NCI-H69 (cell line): ENCODE measurements around the gene PSD2.
A peak's percentile ranks its signal among the peaks of the same experiment; 100 is the strongest.

ENCODE experiments used
- DNase-seq: peaks from one replicate; lab custom pipeline; 2025; lab: John Stamatoyannopoulos, UW

PSD2 gene

GRCh38 chr5:139855946-139856540 lies 60.4 kb downstream of the PSD2 start:
- no peak for DNase-seq

DNA sequence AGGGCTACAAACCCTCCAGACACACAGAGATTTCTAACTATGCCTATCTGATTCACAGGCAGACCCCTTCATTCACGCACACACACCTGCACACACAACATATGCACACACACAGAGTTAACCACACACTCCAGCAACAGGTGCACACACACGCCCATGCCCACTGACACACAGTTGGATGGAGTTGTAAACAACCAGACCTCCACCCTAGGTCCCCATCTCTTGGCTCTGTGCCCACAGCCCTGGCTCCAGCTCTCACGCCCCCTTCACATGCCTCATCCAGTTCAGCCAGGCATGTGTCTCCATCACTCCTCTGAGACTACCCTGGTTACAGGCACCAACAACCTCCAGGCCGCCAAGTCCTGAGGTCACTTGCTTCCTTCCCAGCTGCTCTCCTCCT lies 61.1 kb downstream of the PSD2 start:
- DNase-seq, result peak; percentile 58

DNA sequence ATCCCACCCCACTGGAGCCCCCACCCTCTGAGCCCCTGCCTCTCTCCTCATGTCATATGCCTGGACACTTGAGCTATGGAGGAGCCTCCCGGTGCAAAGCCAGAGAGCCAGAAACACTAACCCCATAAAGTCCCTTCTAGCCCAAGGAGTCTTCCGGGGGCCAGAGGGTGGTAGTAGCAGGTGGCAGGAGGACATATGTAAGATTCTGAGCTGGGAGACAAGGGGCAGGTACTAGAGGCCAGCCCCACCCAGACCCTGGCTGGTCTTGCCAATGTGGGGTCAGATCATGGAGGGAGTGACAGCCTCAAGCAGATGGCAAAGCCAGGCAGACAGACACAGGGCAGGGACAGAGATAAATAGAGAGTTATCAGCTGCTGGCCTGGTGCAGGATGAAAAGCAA lies 63.4 kb downstream of the PSD2 start:
- no peak for DNase-seq

- DNase-seq, result no peak
Measured at GRCh38 chr5:139861021-139861888, 65.6 kb downstream of the PSD2 start.

DNA sequence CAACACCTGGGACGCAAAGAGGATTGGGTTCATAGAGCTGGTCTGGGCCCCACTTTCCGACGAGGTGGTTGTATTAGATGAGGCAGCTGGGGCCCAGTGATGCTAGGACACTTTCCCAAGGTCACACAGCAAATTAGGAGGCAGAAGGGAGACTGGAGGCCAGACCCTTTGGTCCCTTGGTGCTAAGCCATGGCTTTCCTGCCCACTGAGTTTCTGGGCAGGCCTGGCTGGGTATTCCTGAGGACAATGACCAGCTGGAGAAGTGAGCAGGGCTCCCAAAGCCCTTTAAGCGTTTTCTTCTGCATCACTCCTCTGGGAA lies 66.2 kb downstream of the PSD2 start:
- DNase-seq, result no peak

GRCh38 chr5:139862313-139862712 lies 66.7 kb downstream of the PSD2 start:
- no peak for DNase-seq

DNA sequence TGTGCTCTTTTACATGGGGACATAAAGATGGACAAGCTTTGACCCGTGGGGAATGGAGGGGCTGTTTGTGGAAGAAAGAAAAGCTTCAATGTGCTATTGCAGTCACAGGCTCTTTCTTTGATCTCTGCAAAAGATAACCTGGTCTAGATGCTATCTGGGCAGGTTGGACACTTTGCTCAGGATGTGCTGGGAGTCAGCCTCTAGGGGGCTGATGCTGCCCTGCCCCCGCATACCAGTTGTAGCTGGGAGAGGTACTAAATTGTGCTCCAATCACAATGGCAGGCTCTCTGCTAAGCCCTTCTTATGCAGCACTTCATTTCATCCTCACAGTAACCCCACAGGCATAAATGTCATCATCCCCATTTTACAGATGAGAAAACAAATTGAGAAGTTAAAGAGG lies 67.2 kb downstream of the PSD2 start:
- DNase-seq, result no peak

- no peak for DNase-seq
Measured at GRCh38 chr5:139863361-139863760, 67.8 kb downstream of the PSD2 start.

- DNase-seq, result peak; percentile 69
Measured at GRCh38 chr5:139863855-139864558, 68.4 kb downstream of the PSD2 start.

GRCh38 chr5:139864716-139865483 lies 69.3 kb downstream of the PSD2 start:
- DNase-seq, result no peak

GRCh38 chr5:139867109-139867508 lies 71.5 kb downstream of the PSD2 start:
- no peak for DNase-seq

- DNase-seq, result no peak
Measured at GRCh38 chr5:139867581-139867980, 72.0 kb downstream of the PSD2 start.

DNA sequence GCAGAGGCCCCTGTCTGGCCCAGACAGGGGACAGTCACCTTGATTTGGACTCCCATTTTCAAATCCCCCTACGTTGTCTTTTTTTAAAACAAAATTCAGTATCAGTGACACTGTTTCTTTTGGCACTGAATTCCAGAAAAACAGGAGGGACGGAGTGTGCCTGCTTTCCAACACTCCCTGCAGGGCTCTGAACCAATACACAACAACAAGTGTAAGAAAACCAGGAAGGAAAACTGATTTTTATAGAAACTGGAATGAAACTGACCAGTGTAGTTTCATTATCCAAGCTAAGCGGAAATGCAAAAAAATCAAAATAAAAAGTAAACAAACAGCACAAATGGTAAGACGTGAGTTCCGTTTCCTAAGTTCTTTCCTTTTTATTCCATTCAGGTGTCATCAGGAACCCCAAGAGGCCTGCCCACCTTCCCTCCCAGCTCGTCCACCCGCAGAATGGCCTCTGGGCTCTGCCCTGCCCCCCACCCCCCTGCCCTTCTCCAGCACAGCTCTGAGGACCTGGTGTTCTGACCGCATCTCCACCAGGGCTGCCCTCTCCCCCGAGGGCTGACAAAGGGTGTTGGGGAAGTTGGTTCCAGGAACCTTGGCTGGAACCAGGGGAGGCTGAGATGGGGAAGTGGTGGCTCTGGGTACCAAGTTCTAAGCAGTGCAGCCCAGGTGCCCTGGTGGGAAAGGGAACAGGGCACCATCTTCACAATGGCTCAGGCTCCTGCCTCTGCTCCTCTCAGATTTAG lies 73.6 kb downstream of the PSD2 start:
- no peak for DNase-seq

- no peak for DNase-seq
Measured at GRCh38 chr5:139870677-139871076, 75.1 kb downstream of the PSD2 start.

DNA sequence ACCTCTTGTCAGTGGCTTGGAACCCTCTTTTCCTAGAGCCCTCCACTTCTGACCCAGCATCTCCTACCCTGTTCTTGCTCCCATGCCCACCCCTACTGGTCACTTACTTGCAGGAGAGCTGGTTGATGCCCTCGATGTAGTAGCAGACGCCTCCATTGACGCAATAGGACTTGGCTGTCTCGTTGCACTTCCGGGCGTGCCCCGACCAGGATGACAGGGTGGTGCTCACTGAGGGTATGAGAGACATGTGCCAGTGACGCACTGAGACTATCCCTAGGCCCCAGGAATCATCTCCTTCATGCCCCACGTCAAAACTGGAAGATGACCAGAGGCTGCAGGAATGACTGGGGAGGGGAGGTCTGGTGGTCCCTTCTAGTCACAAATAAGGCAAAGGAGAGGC lies 76.0 kb downstream of the PSD2 start:
- DNase-seq, result no peak

DNA sequence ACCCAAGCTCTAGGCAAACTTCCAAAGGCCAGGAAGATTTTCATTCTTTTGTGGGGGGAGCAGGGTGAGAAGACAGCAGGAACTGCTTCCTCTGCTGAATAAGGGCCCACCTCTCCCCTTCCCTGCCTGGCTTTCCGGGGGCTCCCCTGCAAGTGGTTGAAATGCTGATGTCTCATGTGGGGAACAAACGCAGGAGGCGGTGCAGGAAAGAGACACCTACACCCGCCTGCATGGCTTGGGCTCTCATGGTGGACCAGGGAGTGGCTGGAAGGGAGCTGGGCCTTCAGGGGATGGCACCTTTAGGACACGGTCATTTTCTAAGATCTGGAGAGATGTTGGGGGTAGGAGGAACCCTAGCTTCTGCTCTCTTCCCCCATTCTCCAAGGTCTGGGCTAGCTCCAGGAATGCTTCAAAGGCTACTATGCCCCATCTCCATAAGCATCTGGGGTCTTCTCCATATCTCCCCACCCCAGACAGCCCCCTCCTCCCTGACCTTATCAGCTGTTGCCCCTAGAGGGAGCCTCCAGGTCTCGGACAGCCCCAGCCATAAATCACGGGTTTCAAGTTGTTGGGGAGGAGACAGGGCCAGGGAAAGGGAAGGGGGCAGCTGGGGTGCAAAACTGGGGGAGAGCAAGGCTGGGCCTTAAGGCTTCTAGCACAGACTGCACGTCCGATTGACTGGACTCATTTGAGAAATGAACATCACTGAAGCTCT lies 76.6 kb downstream of the PSD2 start:
- DNase-seq, result peak; percentile 9

DNA sequence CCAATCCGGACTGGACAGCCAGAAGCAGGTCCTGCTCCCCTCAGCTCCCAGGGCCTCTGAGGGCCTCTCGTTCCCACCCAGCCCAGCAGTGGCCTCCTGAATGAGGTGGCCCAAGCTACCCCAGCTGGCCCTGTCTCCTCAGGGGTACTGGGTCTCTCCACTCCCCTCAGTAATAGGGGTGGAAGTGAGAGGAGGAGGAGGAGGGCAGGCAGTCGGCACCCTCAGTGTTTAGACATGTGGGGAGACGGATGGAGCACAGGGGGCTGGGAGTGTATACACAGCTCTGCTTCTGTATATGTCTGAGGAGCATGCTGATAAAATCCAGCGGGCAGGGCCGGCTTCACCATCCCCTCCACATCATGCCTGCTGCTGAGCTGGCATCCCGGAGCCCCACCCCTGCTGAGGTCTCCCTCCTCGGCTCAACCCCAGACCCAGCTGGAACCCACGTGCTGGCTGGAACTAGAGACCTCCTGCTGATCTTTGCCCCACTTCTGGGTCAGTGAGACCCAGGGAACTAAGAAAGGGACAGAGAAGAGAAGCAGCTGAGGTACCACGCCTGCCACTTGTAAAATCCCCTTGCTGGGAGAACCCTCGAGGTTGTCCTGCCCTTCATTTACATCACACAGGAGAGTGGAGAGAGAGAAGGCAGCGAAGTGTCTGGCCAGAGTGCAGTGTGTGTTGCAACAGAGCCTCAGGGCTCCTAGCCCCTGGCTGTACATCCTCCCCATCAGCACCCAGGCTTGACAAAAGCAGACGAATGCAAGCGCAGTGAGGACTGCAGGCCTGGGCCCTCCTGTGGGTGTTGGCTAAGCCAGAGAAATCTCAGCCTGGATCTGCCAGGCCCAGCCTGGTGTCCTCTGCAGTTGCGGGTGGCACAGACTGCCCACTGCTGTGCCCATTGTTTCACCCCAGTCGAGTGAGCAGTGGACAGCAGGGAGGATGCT lies 77.5 kb downstream of the PSD2 start:
- no peak for DNase-seq

DNA sequence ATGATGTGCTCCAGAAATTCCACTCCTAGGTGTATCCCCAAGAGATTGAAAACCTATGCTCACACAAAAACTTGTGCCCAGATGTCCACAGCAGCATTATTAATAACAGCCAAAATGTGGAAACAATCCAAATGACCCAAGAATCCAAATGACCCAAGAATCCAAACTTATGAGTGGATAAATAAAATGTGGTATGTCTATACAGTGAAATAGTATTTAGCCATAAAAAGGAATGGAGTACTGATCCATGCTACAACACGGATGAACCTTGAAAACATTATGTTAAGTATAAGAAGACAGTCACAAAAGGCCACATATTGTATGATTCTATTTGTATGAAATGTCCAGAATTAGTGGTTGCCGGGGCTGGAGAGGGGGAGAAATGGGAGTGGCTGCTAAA lies 80.3 kb downstream of the PSD2 start:
- no peak for DNase-seq

DNA sequence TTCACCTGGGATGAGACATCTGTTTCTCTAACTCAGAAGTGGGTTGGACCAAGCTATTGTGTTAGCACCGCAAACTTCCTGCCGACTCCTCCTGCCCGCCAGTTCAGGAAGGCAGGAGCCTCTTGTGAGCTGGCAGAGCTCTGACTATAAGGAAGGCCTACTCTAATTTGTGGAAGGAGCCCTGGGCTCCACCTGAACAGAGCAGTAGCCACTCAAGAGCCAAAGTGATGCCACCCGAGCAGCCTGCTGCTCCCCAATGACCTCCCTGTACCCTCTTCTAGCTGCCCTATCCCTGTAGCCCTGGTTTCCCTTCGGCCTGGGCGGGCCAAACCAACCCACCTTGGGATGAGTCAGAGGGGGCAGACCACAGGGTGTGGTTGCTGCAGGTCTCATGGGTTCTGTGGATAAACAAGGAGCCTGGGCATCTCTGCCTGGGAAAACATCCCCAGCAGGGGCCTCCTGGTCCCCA lies 81.6 kb downstream of the PSD2 start:
- peak; percentile 29 for DNase-seq

GRCh38 chr5:139878093-139878492 lies 82.5 kb downstream of the PSD2 start:
- no peak for DNase-seq
